GM18507 (cell line): ENCODE results near the gene BMPR1A.

Experiments
- DNase-seq: peaks from one replicate; pipeline ENCODE4 v3.0.0; 2011; ENCODE audit warnings: low read depth; ENCODE audit not compliant: insufficient read length; ENCODE audit errors: extremely low spot score
- FAIRE-seq: peaks from 2 replicates; lab custom pipeline; 2011; peaks lifted over from hg19 to GRCh38; lab: Jason Lieb, UNC

BMPR1A gene

GRCh38 chr10:86792461-86793167, 36.2 kb downstream of the BMPR1A start:
- DNase-seq (no peak), FAIRE-seq (no peak)

- FAIRE-seq (no peak), DNase-seq (no peak)
These were observed 37.3 kb downstream of the BMPR1A start for GRCh38 chr10:86793696-86794095.

GRCh38 chr10:86795353-86795752, 38.9 kb downstream of the BMPR1A start:
- no peak for DNase-seq
- peak; percentile 33 for FAIRE-seq

GRCh38 chr10:86798025-86798424, 41.6 kb downstream of the BMPR1A start:
- DNase-seq (no peak), FAIRE-seq (no peak)

GRCh38 chr10:86798611-86799010, 42.2 kb downstream of the BMPR1A start:
- FAIRE-seq (peak; percentile 81), DNase-seq (no peak)

GRCh38 chr10:86799188-86799845, 42.9 kb downstream of the BMPR1A start:
- no peak for FAIRE-seq
- DNase-seq: no peak

- FAIRE-seq (no peak), DNase-seq (no peak)
These were observed 45.6 kb downstream of the BMPR1A start for GRCh38 chr10:86801995-86802394.

GRCh38 chr10:86802473-86803108, 46.2 kb downstream of the BMPR1A start:
- peak; percentile 52 for FAIRE-seq
- no peak for DNase-seq

GRCh38 chr10:86803156-86803555, 46.7 kb downstream of the BMPR1A start:
- DNase-seq (no peak), FAIRE-seq (no peak)

- FAIRE-seq (no peak), DNase-seq (no peak)
These were observed 48.4 kb downstream of the BMPR1A start for GRCh38 chr10:86804805-86805204.

- DNase-seq: no peak
- FAIRE-seq: no peak
These were observed 56.7 kb downstream of the BMPR1A start for GRCh38 chr10:86813101-86813500.

- FAIRE-seq: no peak
- no peak for DNase-seq
These were observed 57.6 kb downstream of the BMPR1A start for GRCh38 chr10:86813982-86814381.

- no peak for FAIRE-seq
- DNase-seq: no peak
These were observed 58.7 kb downstream of the BMPR1A start for GRCh38 chr10:86815035-86815617.

GRCh38 chr10:86815640-86816039, 59.2 kb downstream of the BMPR1A start:
- FAIRE-seq (no peak), DNase-seq (no peak)

GRCh38 chr10:86817246-86817645, 60.8 kb downstream of the BMPR1A start:
- DNase-seq: no peak
- FAIRE-seq: no peak

- no peak for DNase-seq
- no peak for FAIRE-seq
These were observed 63.1 kb downstream of the BMPR1A start for GRCh38 chr10:86819567-86819966.

GRCh38 chr10:86820509-86820908, 64.1 kb downstream of the BMPR1A start:
- no peak for FAIRE-seq
- DNase-seq: no peak

- FAIRE-seq (no peak), DNase-seq (no peak)
These were observed 65.1 kb downstream of the BMPR1A start for GRCh38 chr10:86821388-86821999.

GRCh38 chr10:86823565-86823964, 67.1 kb downstream of the BMPR1A start:
- FAIRE-seq: no peak
- DNase-seq: no peak

GRCh38 chr10:86824151-86824550, 67.7 kb downstream of the BMPR1A start:
- no peak for DNase-seq
- no peak for FAIRE-seq
